Measurements from ENCODE around the gene EXOC3L1. TPM values are rescaled to one million over a fixed set of nuclear protein-coding genes. Genes with fewer than 3 reads are reported as not detected.

EXOC3L1 gene
- total RNA-seq, 2 donors from 2014 or later = 0.97 to 1.8 TPM

DNA sequence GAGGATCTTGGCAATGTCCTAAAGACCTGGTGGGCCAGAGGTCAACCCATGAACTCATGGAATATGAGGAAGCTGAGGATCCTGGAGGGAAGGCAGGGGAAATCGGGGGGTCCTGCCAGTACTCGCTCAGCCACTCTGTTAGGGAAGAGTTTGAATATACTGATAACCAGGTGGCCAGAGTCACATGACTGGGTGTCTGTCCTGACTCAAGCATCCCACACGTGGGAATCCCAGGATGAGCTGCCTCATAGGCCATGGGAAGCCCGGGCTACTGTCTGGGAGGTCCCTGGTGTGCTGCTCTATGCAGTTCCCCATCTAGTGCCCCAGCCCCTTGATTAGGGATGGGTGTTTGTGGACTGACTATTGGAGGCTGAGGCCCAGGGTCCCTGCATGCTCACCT lies 1.6 kb downstream of the EXOC3L1 start:
- peaks cover 3% of the 10 kb centered on the region for H3K36me3 ChIP-seq (ENCODE audit: control insufficient read depth, insufficient read depth, low read length)
- no peak overlapping the region for H3K9ac ChIP-seq (ENCODE audit: extremely low read depth, low read length, poor library complexity, severe bottlenecking)
- H3K27ac ChIP-seq (ENCODE audit: low read depth, low read length) = no peak overlapping the region
- peaks cover 21% of the 10 kb centered on the region for H3K27me3 ChIP-seq (ENCODE audit: control insufficient read depth, insufficient read depth, low read length, poor library complexity, severe bottlenecking)
- no peak for DNase-seq
- TF ChIP-seq, protein P1, sequence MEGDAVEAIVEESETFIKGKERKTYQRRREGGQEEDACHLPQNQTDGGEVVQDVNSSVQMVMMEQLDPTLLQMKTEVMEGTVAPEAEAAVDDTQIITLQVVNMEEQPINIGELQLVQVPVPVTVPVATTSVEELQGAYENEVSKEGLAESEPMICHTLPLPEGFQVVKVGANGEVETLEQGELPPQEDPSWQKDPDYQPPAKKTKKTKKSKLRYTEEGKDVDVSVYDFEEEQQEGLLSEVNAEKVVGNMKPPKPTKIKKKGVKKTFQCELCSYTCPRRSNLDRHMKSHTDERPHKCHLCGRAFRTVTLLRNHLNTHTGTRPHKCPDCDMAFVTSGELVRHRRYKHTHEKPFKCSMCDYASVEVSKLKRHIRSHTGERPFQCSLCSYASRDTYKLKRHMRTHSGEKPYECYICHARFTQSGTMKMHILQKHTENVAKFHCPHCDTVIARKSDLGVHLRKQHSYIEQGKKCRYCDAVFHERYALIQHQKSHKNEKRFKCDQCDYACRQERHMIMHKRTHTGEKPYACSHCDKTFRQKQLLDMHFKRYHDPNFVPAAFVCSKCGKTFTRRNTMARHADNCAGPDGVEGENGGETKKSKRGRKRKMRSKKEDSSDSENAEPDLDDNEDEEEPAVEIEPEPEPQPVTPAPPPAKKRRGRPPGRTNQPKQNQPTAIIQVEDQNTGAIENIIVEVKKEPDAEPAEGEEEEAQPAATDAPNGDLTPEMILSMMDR (conservative IDR thresholded peaks at IDR 0.05) = no peak
- H3K9me3 ChIP-seq (ENCODE audit: control insufficient read depth, low read length) = no peaks in the 10 kb centered on the region
- Mint-ChIP-seq H3K4me1 (peaks cover 20% of the 10 kb centered on the region), H3K27ac (no peak overlapping the region), H3K27me3 (ENCODE audit: insufficient read depth) (peaks cover 23% of the 10 kb centered on the region), H3K4me3 (no peak overlapping the region), H3K36me3 (ENCODE audit: low read depth) (peaks cover 4% of the 10 kb centered on the region), H3K9me3 (no peaks in the 10 kb centered on the region)
- 89 to 90% methylated on average over 4 of the region's 4 CpGs for whole genome bisulfite sequencing, 2 experiments (ENCODE audit: insufficient coverage in 1 of 2, insufficient read length in 1 of 2)
- no peak overlapping the region for H3K4me3 ChIP-seq (ENCODE audit: low read length)
- peaks cover 11% of the 10 kb centered on the region for H3K4me1 ChIP-seq (ENCODE audit: control insufficient read depth, insufficient read depth, low read length)

DNA sequence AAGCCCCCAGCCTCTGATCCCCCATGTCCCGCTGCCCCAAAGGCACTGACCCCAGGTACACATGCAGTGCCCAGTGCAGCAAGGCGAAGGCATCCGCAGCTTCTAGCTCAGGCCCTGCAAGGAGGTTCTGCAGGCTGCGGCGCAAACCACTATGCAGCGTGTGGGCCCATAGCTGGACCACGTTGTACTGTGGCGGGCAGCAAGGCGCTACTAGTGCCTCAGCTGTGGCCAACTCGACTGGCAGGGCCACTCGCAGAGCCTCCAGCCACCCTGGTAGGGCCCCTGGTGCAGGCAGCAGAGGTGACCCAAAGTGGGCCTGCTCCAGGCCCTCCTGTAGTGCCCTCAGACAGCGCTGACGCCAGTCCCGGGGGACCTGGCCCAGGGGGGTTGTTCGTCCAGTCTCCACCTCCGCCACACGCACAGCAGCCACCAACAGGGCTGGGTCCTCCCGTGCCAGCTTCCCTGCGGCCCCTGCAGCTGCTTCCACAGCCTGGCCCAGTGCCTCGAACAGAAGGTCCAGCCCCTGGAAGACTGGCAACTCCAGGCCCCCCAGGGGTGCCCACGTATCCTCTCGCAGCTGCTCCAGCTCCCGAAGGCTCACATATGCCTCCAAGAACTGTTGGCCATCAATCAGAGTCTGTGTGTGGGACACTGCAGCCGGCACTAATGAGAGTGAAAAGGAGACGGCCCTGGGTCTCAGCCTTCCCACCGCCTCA lies 2.6 kb downstream of the EXOC3L1 start:
- Histone ChIP-seq H3K9me3 (ENCODE audit: control insufficient read depth, low read length) (no peaks in the 10 kb centered on the region), H3K4me1 (ENCODE audit: control insufficient read depth, insufficient read depth, low read length) (peaks cover 8% of the 10 kb centered on the region), H3K4me3 (ENCODE audit: low read length) (no peak overlapping the region), H3K27ac (ENCODE audit: low read depth, low read length) (no peak overlapping the region), H3K27me3 (ENCODE audit: control insufficient read depth, insufficient read depth, low read length, poor library complexity, severe bottlenecking) (peaks cover 21% of the 10 kb centered on the region), H3K36me3 (ENCODE audit: control insufficient read depth, insufficient read depth, low read length) (no peaks in the 10 kb centered on the region), H3K9ac (ENCODE audit: extremely low read depth, low read length, poor library complexity, severe bottlenecking) (no peak overlapping the region)
- H3K27ac Mint-ChIP-seq = no peak overlapping the region
- no peak for DNase-seq
- H3K4me1 Mint-ChIP-seq = peaks cover 14% of the 10 kb centered on the region
- H3K36me3 Mint-ChIP-seq (ENCODE audit: low read depth) = no peaks in the 10 kb centered on the region
- no peaks in the 10 kb centered on the region for H3K9me3 Mint-ChIP-seq
- H3K4me3 Mint-ChIP-seq = no peak overlapping the region
- H3K27me3 Mint-ChIP-seq (ENCODE audit: insufficient read depth) = peaks cover 23% of the 10 kb centered on the region
- TF ChIP-seq, protein P1 (conservative IDR thresholded peaks at IDR 0.05) = no peak
- 92 to 93% methylated on average over 23 to 26 of the region's 26 CpGs for WGBS, 2 experiments (ENCODE audit: insufficient coverage in 1 of 2, insufficient read length in 1 of 2)

DNA sequence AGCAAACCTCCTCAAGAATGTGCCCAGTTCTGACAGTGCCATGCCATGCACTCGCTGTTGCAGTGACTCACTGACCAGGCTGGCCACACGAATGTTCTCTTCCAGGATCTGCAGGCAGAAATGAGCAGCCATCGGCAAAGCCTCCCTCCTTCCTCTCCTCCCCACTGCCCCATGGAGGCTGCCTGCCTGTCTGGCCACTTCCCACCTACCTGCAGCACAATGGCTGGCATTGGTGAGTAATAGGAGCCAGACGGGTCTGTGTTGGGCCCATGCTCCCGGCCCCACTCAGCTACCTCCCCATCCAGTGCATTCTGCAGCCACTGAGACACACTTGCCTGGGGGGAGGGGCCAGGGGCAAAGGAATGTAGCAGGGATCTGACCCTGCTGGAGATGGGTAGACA lies 3.4 kb downstream of the EXOC3L1 start:
- H3K27me3 ChIP-seq (ENCODE audit: control insufficient read depth, insufficient read depth, low read length, poor library complexity, severe bottlenecking) = peaks cover 21% of the 10 kb centered on the region
- peak; percentile 82 for DNase-seq
- peaks cover 23% of the 10 kb centered on the region for H3K27me3 Mint-ChIP-seq (ENCODE audit: insufficient read depth)
- H3K36me3 Mint-ChIP-seq (ENCODE audit: low read depth) = no peaks in the 10 kb centered on the region
- 49 to 64% methylated on average over 3 to 5 of the region's 5 CpGs for WGBS, 2 experiments (ENCODE audit: insufficient coverage in 1 of 2, insufficient read length in 1 of 2)
- no peaks in the 10 kb centered on the region for H3K9me3 Mint-ChIP-seq
- TF ChIP-seq, protein P1 (conservative IDR thresholded peaks at IDR 0.05) = no peak
- H3K27ac Mint-ChIP-seq = no peak overlapping the region
- H3K4me1 ChIP-seq (ENCODE audit: control insufficient read depth, insufficient read depth, low read length) = peaks cover 8% of the 10 kb centered on the region
- H3K9me3 ChIP-seq (ENCODE audit: control insufficient read depth, low read length) = no peaks in the 10 kb centered on the region
- no peak overlapping the region for H3K9ac ChIP-seq (ENCODE audit: extremely low read depth, low read length, poor library complexity, severe bottlenecking)
- H3K4me3 ChIP-seq (ENCODE audit: low read length) = no peak overlapping the region
- H3K4me1 Mint-ChIP-seq = peaks cover 14% of the 10 kb centered on the region
- no peak overlapping the region for H3K27ac ChIP-seq (ENCODE audit: low read depth, low read length)
- no peak overlapping the region for H3K4me3 Mint-ChIP-seq
- no peaks in the 10 kb centered on the region for H3K36me3 ChIP-seq (ENCODE audit: control insufficient read depth, insufficient read depth, low read length)
